GM12872 (cell line): ENCODE data around the gene RIOK3.

ENCODE experiments used
- CTCF ChIP-seq: IDR thresholded peaks from 3 replicates; pipeline ENCODE4 v1.5.1; 2011; ENCODE audit warnings: low read depth, mild to moderate bottlenecking, low read length, moderate library complexity; ENCODE audit not compliant: insufficient read depth

RIOK3 gene

GRCh38 chr18:23493654-23494053 lies 40.6 kb downstream of the RIOK3 start:
- TF ChIP-seq CTCF = no peak

- TF ChIP-seq CTCF = no peak
These were observed 41.9 kb downstream of the RIOK3 start for GRCh38 chr18:23494992-23495391.

GRCh38 chr18:23495723-23496440 lies 42.8 kb downstream of the RIOK3 start:
- no peak for TF ChIP-seq CTCF

- TF ChIP-seq CTCF = no peak
These were observed 45.0 kb downstream of the RIOK3 start for GRCh38 chr18:23498117-23498516.

GRCh38 chr18:23498877-23499276 lies 45.8 kb downstream of the RIOK3 start:
- TF ChIP-seq CTCF = peak; percentile 96

GRCh38 chr18:23499291-23499781 lies 46.2 kb downstream of the RIOK3 start:
- TF ChIP-seq CTCF = no peak

GRCh38 chr18:23501626-23502025 lies 48.5 kb downstream of the RIOK3 start:
- TF ChIP-seq CTCF = no peak
